ENCODE data around the gene NDEL1.
A peak's percentile ranks its signal among the peaks of the same experiment; 100 is the strongest.
"Not testable (repeated sequence)": the region's sequence is repeated elsewhere in the genome, so short reads cannot be mapped to it uniquely, and the experiment has no call there.

NDEL1 gene

GRCh38 chr17:8435245-8436168 lies at the start of gene NDEL1:
NDEL1 (plus strand) TSS chr17:8435884; CDS start chr17:8444272, 8,388 bp downstream.
- no peaks in the 10 kb centered on the region for H3K9me3 ChIP-seq (ENCODE audit: control insufficient read depth in 1 of 2, low read length in 2 of 2)
- H3K36me3 ChIP-seq (ENCODE audit: control insufficient read depth in 1 of 2, insufficient read depth in 2 of 2, low read length in 2 of 2), result peaks cover 3 to 4% of the 10 kb centered on the region in 2 donors
- H3K4me1 ChIP-seq (ENCODE audit: control insufficient read depth in 1 of 2, insufficient read depth in 2 of 2, low read length in 2 of 2), result peaks cover 5 to 6% of the 10 kb centered on the region in 2 donors

GRCh38 chr17:8386841-8387240 lies 48.8 kb upstream of the NDEL1 start:
- no peak overlapping the region for H3K27ac ChIP-seq (ENCODE audit: low read depth, low read length)

More at GRCh38 chr17:8435245-8436168, at the start of gene NDEL1:
- peak within 1 kb of the TSS; percentile 100 for H3K27ac ChIP-seq (ENCODE audit: low read depth, low read length)
- peak within 1 kb of the TSS; percentile 84 to 94 for H3K4me3 ChIP-seq (ENCODE audit: low read depth in 1 of 2, low read length in 2 of 2)
- peak within 1 kb of the TSS; percentile 89 to 100 for H3K9ac ChIP-seq (ENCODE audit: low read depth in 1 of 2, low read length in 2 of 2)
- no peaks in the 10 kb centered on the region for H3K27me3 ChIP-seq (ENCODE audit: control insufficient read depth in 1 of 2, insufficient read depth in 2 of 2, low read length in 2 of 2)

GRCh38 chr17:8387914-8388651 lies 47.6 kb upstream of the NDEL1 start:
- H3K27ac ChIP-seq (ENCODE audit: low read depth, low read length), result no peak overlapping the region
- no peaks in the 10 kb centered on the region for H3K9me3 ChIP-seq (ENCODE audit: control insufficient read depth in 1 of 2, low read length in 2 of 2)
- H3K36me3 ChIP-seq (ENCODE audit: control insufficient read depth in 1 of 2, insufficient read depth in 2 of 2, low read length in 2 of 2), result no peaks in the 10 kb centered on the region
- no peak overlapping the region for H3K9ac ChIP-seq (ENCODE audit: low read depth in 1 of 2, low read length in 2 of 2)
- H3K27me3 ChIP-seq (ENCODE audit: control insufficient read depth in 1 of 2, insufficient read depth in 2 of 2, low read length in 2 of 2), result peaks cover under 1 to 3% of the 10 kb centered on the region in 2 donors
- no peak overlapping the region for H3K4me3 ChIP-seq (ENCODE audit: low read depth in 1 of 2, low read length in 2 of 2)
- H3K4me1 ChIP-seq (ENCODE audit: control insufficient read depth in 1 of 2, insufficient read depth in 2 of 2, low read length in 2 of 2), result peaks cover 0 to 9% of the 10 kb centered on the region in 2 donors

More at GRCh38 chr17:8386841-8387240, 48.8 kb upstream of the NDEL1 start:
- Histone ChIP-seq H3K36me3 (ENCODE audit: control insufficient read depth in 1 of 2, insufficient read depth in 2 of 2, low read length in 2 of 2) (no peaks in the 10 kb centered on the region), H3K4me3 (ENCODE audit: low read depth in 1 of 2, low read length in 2 of 2) (no peak overlapping the region), H3K9me3 (ENCODE audit: control insufficient read depth in 1 of 2, low read length in 2 of 2) (no peaks in the 10 kb centered on the region), H3K27me3 (ENCODE audit: control insufficient read depth in 1 of 2, insufficient read depth in 2 of 2, low read length in 2 of 2) (peaks cover 0 to 3% of the 10 kb centered on the region in 2 donors), H3K9ac (ENCODE audit: low read depth in 1 of 2, low read length in 2 of 2) (no peak overlapping the region), H3K4me1 (ENCODE audit: control insufficient read depth in 1 of 2, insufficient read depth in 2 of 2, low read length in 2 of 2) (peaks cover 3 to 12% of the 10 kb centered on the region in 2 donors)

GRCh38 chr17:8391711-8392110 lies 44.0 kb upstream of the NDEL1 start:
- Histone ChIP-seq H3K9me3 (ENCODE audit: control insufficient read depth in 1 of 2, low read length in 2 of 2) (no peaks in the 10 kb centered on the region), H3K4me1 (ENCODE audit: control insufficient read depth in 1 of 2, insufficient read depth in 2 of 2, low read length in 2 of 2) (peaks cover 5 to 11% of the 10 kb centered on the region in 2 donors), H3K36me3 (ENCODE audit: control insufficient read depth in 1 of 2, insufficient read depth in 2 of 2, low read length in 2 of 2) (no peaks in the 10 kb centered on the region), H3K27me3 (ENCODE audit: control insufficient read depth in 1 of 2, insufficient read depth in 2 of 2, low read length in 2 of 2) (peaks cover 2 to 18% of the 10 kb centered on the region in 2 donors), H3K27ac (ENCODE audit: low read depth, low read length) (no peak overlapping the region), H3K4me3 (ENCODE audit: low read depth in 1 of 2, low read length in 2 of 2) (no peak overlapping the region), H3K9ac (ENCODE audit: low read depth in 1 of 2, low read length in 2 of 2) (no peak overlapping the region)

GRCh38 chr17:8392274-8392673 lies 43.4 kb upstream of the NDEL1 start:
- peaks cover 2 to 24% of the 10 kb centered on the region in 2 donors for H3K27me3 ChIP-seq (ENCODE audit: control insufficient read depth in 1 of 2, insufficient read depth in 2 of 2, low read length in 2 of 2)
- no peaks in the 10 kb centered on the region for H3K36me3 ChIP-seq (ENCODE audit: control insufficient read depth in 1 of 2, insufficient read depth in 2 of 2, low read length in 2 of 2)
- no peak overlapping the region for H3K9ac ChIP-seq (ENCODE audit: low read depth in 1 of 2, low read length in 2 of 2)
- no peak overlapping the region for H3K27ac ChIP-seq (ENCODE audit: low read depth, low read length)
- H3K4me1 ChIP-seq (ENCODE audit: control insufficient read depth in 1 of 2, insufficient read depth in 2 of 2, low read length in 2 of 2), result peaks cover 5 to 11% of the 10 kb centered on the region in 2 donors
- H3K4me3 ChIP-seq (ENCODE audit: low read depth in 1 of 2, low read length in 2 of 2), result no peak overlapping the region
- no peaks in the 10 kb centered on the region for H3K9me3 ChIP-seq (ENCODE audit: control insufficient read depth in 1 of 2, low read length in 2 of 2)

- Histone ChIP-seq H3K9ac (ENCODE audit: low read depth in 1 of 2, low read length in 2 of 2) (no peak overlapping the region), H3K4me3 (ENCODE audit: low read depth in 1 of 2, low read length in 2 of 2) (no peak overlapping the region), H3K27ac (ENCODE audit: low read depth, low read length) (no peak overlapping the region), H3K9me3 (ENCODE audit: control insufficient read depth in 1 of 2, low read length in 2 of 2) (no peaks in the 10 kb centered on the region), H3K36me3 (ENCODE audit: control insufficient read depth in 1 of 2, insufficient read depth in 2 of 2, low read length in 2 of 2) (no peaks in the 10 kb centered on the region), H3K27me3 (ENCODE audit: control insufficient read depth in 1 of 2, insufficient read depth in 2 of 2, low read length in 2 of 2) (peaks cover 7 to 30% of the 10 kb centered on the region in 2 donors), H3K4me1 (ENCODE audit: control insufficient read depth in 1 of 2, insufficient read depth in 2 of 2, low read length in 2 of 2) (peaks cover 5 to 11% of the 10 kb centered on the region in 2 donors)
These were observed 42.8 kb upstream of the NDEL1 start for GRCh38 chr17:8392674-8393469.

- H3K9me3 ChIP-seq (ENCODE audit: control insufficient read depth in 1 of 2, low read length in 2 of 2), result no peaks in the 10 kb centered on the region
- H3K4me3 ChIP-seq (ENCODE audit: low read depth in 1 of 2, low read length in 2 of 2), result no peak overlapping the region
- peaks cover 7 to 34% of the 10 kb centered on the region in 2 donors for H3K27me3 ChIP-seq (ENCODE audit: control insufficient read depth in 1 of 2, insufficient read depth in 2 of 2, low read length in 2 of 2)
- H3K9ac ChIP-seq (ENCODE audit: low read depth in 1 of 2, low read length in 2 of 2), result no peak overlapping the region
- H3K4me1 ChIP-seq (ENCODE audit: control insufficient read depth in 1 of 2, insufficient read depth in 2 of 2, low read length in 2 of 2), result peaks cover 5 to 11% of the 10 kb centered on the region in 2 donors
- H3K27ac ChIP-seq (ENCODE audit: low read depth, low read length), result no peak overlapping the region
- H3K36me3 ChIP-seq (ENCODE audit: control insufficient read depth in 1 of 2, insufficient read depth in 2 of 2, low read length in 2 of 2), result no peaks in the 10 kb centered on the region
These were observed 42.0 kb upstream of the NDEL1 start for GRCh38 chr17:8393470-8394231.

- not testable (repeated sequence) for H3K27ac ChIP-seq (ENCODE audit: low read depth, low read length); H3K9me3 ChIP-seq (ENCODE audit: control insufficient read depth in 1 of 2, low read length in 2 of 2); H3K36me3 ChIP-seq (ENCODE audit: control insufficient read depth in 1 of 2, insufficient read depth in 2 of 2, low read length in 2 of 2); H3K9ac ChIP-seq (ENCODE audit: low read depth in 1 of 2, low read length in 2 of 2); H3K4me3 ChIP-seq (ENCODE audit: low read depth in 1 of 2, low read length in 2 of 2)
- peaks cover 5 to 11% of the 10 kb centered on the region in 2 donors for H3K4me1 ChIP-seq (ENCODE audit: control insufficient read depth in 1 of 2, insufficient read depth in 2 of 2, low read length in 2 of 2)
- H3K27me3 ChIP-seq (ENCODE audit: control insufficient read depth in 1 of 2, insufficient read depth in 2 of 2, low read length in 2 of 2), result peaks cover 10 to 34% of the 10 kb centered on the region in 2 donors
These were observed 41.2 kb upstream of the NDEL1 start for GRCh38 chr17:8394497-8394896.

GRCh38 chr17:8397636-8398035 lies 38.0 kb upstream of the NDEL1 start, which contains the start of gene RNF222:
RNF222 (minus strand) TSS chr17:8397827; CDS start chr17:8393461, 4,366 bp downstream.
- H3K4me1 ChIP-seq (ENCODE audit: control insufficient read depth in 1 of 2, insufficient read depth in 2 of 2, low read length in 2 of 2), result peaks cover 5 to 11% of the 10 kb centered on the region in 2 donors
- peaks cover 10 to 37% of the 10 kb centered on the region in 2 donors for H3K27me3 ChIP-seq (ENCODE audit: control insufficient read depth in 1 of 2, insufficient read depth in 2 of 2, low read length in 2 of 2)
- no peaks in the 10 kb centered on the region for H3K9me3 ChIP-seq (ENCODE audit: control insufficient read depth in 1 of 2, low read length in 2 of 2)
- no peak within 1 kb of the TSS for H3K4me3 ChIP-seq (ENCODE audit: low read depth in 1 of 2, low read length in 2 of 2)
- no peak within 1 kb of the TSS for H3K9ac ChIP-seq (ENCODE audit: low read depth in 1 of 2, low read length in 2 of 2)
- no peaks in the 10 kb centered on the region for H3K36me3 ChIP-seq (ENCODE audit: control insufficient read depth in 1 of 2, insufficient read depth in 2 of 2, low read length in 2 of 2)
- H3K27ac ChIP-seq (ENCODE audit: low read depth, low read length), result no peak within 1 kb of the TSS

All from duodenal mucosa (tissue), 2 donors.